Liver (tissue), 3 donors: ENCODE results near the gene SLC7A5.

Experiments
- CTCF ChIP-seq: fragments of 150-350 bp; IDR thresholded peaks from 2 replicates; pipeline ENCODE4 v1.5.1; 2017; ENCODE audit warnings: improper control_type of control experiment, low read depth, low read length; ENCODE audit not compliant: missing input control
- TF ChIP-seq, protein P1 (sequence below): IDR thresholded peaks from 2 replicates; pipeline ENCODE4 v1.6.1; 2016; ENCODE audit warnings: antibody characterized with exemption
- donor health status: healthy.
- donor health status: healthy.

DNA sequence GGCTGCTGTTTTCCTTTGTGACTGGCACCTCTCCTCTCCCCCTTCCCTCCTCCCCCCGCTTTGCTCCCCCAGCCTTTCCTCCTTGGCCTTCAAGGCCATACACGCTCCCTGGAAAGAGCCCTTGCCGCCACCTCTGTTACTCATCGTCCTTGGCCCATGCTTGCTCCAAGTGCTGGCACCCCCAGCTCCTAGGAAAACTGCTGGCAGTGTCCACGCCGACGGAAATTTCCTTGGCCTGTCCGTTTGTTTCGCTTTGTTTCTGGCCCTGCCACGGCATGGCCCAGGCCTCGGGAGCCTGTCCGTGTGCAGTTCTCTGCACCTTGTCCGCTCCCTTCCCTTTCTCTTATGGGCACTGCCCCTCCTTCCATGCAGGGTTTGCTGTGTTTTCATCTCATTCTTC lies 49.0 kb upstream of the SLC7A5 start:
- TF ChIP-seq CTCF = no peak
- TF ChIP-seq, protein P1, sequence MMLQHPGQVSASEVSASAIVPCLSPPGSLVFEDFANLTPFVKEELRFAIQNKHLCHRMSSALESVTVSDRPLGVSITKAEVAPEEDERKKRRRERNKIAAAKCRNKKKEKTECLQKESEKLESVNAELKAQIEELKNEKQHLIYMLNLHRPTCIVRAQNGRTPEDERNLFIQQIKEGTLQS = no peak
